Neural progenitor cell (in vitro differentiated cells): ENCODE measurements around the gene ADISSP. TPM values are rescaled to one million over a fixed set of nuclear protein-coding genes. Genes with fewer than 3 reads are reported as not detected.

ENCODE experiments used
- DNase-seq: peaks from one replicate; pipeline ENCODE4 v3.0.0-alpha.2; 2016; ENCODE audit warnings: low spot score
- H2AFZ ChIP-seq: fragments of 200-600 bp; sonication (generic); replicated peaks from 2 replicates; pipeline ENCODE4 v1.6.1; 2016; ENCODE audit warnings: antibody characterized with exemption
- H3F3A ChIP-seq: fragments of 200-600 bp; sonication (generic); 2 replicates; pipeline ENCODE4 v1.6.1; 2016; ENCODE audit warnings: antibody characterized with exemption, low read depth
- H3K27ac ChIP-seq: fragments of 200-600 bp; sonication (generic); 2 replicates; pipeline ENCODE4 v1.5.1; 2016; ENCODE audit warnings: mild to moderate bottlenecking
- H3K27me3 ChIP-seq: fragments of 200-600 bp; sonication (generic); 2 replicates; pipeline ENCODE4 v1.6.1; 2016; ENCODE audit warnings: mild to moderate bottlenecking, moderate library complexity
- H3K36me3 ChIP-seq: fragments of 200-600 bp; sonication (generic); 2 replicates; pipeline ENCODE4 v1.5.1; 2016
- H3K4me1 ChIP-seq: fragments of 200-600 bp; sonication (generic); 2 replicates; pipeline ENCODE4 v1.6.1; 2016; ENCODE audit warnings: mixed run types
- H3K4me2 ChIP-seq: fragments of 200-600 bp; sonication (generic); 2 replicates; pipeline ENCODE4 v1.6.1; 2016
- H3K4me3 ChIP-seq: fragments of 200-600 bp; sonication (generic); 2 replicates; pipeline ENCODE4 v1.5.1; 2016
- H3K79me2 ChIP-seq: fragments of 200-600 bp; sonication (generic); 2 replicates; pipeline ENCODE4 v1.6.1; 2016; ENCODE audit warnings: low read depth
- H3K9ac ChIP-seq: fragments of 200-600 bp; sonication (generic); 2 replicates; pipeline ENCODE4 v1.6.1; 2016
- H3K9me3 ChIP-seq: fragments of 200-600 bp; sonication (generic); 2 replicates; pipeline ENCODE4 v1.5.1; 2016; ENCODE audit warnings: low read depth
- H4K20me1 ChIP-seq: fragments of 200-600 bp; sonication (generic); 2 replicates; pipeline ENCODE4 v1.6.1; 2016; ENCODE audit warnings: low read depth
- H3K27ac Mint-ChIP-seq: 3 replicates; pipeline ENCODE4 v1.8.0; 2021; ENCODE audit warnings: mixed read lengths
- H3K27me3 Mint-ChIP-seq: 2 replicates; pipeline ENCODE4 v1.8.0; 2022; ENCODE audit warnings: low read depth, mild to moderate bottlenecking, inconsistent platforms, moderate library complexity, mixed read lengths; ENCODE audit not compliant: insufficient read depth
- H3K36me3 Mint-ChIP-seq: 3 replicates; pipeline ENCODE4 v1.8.0; 2021; ENCODE audit warnings: mixed read lengths
- H3K4me1 Mint-ChIP-seq: 3 replicates; pipeline ENCODE4 v1.8.0; 2021; ENCODE audit warnings: mixed read lengths
- H3K4me3 Mint-ChIP-seq: 3 replicates; pipeline ENCODE4 v1.8.0; 2021; ENCODE audit warnings: mild to moderate bottlenecking, moderate library complexity, mixed read lengths
- H3K9me3 Mint-ChIP-seq: 3 replicates; pipeline ENCODE4 v1.8.0; 2020; ENCODE audit warnings: mixed read lengths
- EZH2 ChIP-seq: fragments of 200-600 bp; sonication (generic); IDR thresholded peaks from 2 replicates; pipeline ENCODE4 v1.6.1; 2017; ENCODE audit warnings: antibody characterized with exemption, mild to moderate bottlenecking, moderate library complexity
- EZH2phosphoT487 ChIP-seq: fragments of 200-600 bp; sonication (generic); IDR thresholded peaks from 2 replicates; pipeline ENCODE4 v1.6.1; 2017; ENCODE audit warnings: antibody characterized with exemption
- total RNA-seq: library from RNA; depleted of rRNA; stranded (reverse); fragments of >200 nt; gene quantifications from 2 replicates; pipeline ENCODE4 v1.2.3, GENCODE V29; 2015; ENCODE audit warnings: low replicate concordance
- TF ChIP-seq, protein P1 (sequence below): fragments of 200-600 bp; sonication (generic); IDR thresholded peaks from 2 replicates; pipeline ENCODE4 v1.5.1; 2017; ENCODE audit warnings: antibody characterized with exemption, mild to moderate bottlenecking

Gene ADISSP
- total RNA-seq, 1 donor from 2014 or later = 17.6 TPM

DNA sequence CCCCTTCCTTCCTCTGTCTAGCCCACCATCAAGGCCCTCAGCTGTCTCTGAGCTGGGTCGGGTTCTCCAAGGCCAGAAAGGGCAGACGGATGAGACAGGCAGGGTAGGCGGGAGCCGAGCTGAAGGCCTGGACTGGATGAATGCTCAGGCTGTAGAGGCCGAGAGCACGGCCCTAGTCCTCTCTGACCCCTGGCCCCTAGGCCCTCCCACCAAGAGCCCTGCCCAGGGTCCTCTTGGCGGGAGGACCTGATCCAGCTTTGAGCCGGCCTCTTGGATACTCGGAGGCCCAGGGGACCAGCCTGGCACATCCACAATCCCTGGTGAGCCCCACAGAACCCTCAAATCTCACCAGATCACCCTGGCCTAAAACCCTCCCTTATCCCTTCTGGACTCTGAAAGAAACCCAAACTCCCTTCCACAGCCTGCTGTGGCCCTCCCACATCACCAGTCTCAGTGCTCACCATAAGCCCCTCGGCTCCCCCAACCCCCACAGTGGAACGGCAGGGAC lies 8.2 kb downstream of the ADISSP start:
- no peaks in the 10 kb centered on the region for H3K27me3 ChIP-seq
- H3K27ac ChIP-seq = no peak overlapping the region
- peaks cover 28% of the 10 kb centered on the region for H3K4me1 ChIP-seq
- H3K79me2 ChIP-seq = no peaks in the 10 kb centered on the region
- peak overlapping the region; percentile 91 for H3K27ac Mint-ChIP-seq
- peaks cover 21% of the 10 kb centered on the region for H3K36me3 Mint-ChIP-seq
- no peaks in the 10 kb centered on the region for H4K20me1 ChIP-seq
- TF ChIP-seq, protein P1, sequence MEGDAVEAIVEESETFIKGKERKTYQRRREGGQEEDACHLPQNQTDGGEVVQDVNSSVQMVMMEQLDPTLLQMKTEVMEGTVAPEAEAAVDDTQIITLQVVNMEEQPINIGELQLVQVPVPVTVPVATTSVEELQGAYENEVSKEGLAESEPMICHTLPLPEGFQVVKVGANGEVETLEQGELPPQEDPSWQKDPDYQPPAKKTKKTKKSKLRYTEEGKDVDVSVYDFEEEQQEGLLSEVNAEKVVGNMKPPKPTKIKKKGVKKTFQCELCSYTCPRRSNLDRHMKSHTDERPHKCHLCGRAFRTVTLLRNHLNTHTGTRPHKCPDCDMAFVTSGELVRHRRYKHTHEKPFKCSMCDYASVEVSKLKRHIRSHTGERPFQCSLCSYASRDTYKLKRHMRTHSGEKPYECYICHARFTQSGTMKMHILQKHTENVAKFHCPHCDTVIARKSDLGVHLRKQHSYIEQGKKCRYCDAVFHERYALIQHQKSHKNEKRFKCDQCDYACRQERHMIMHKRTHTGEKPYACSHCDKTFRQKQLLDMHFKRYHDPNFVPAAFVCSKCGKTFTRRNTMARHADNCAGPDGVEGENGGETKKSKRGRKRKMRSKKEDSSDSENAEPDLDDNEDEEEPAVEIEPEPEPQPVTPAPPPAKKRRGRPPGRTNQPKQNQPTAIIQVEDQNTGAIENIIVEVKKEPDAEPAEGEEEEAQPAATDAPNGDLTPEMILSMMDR = no peak
- TF ChIP-seq EZH2phosphoT487 (no peak), EZH2 (no peak)
- no peak overlapping the region for H3K9ac ChIP-seq
- H3F3A ChIP-seq = peaks cover 16% of the 10 kb centered on the region
- H3K4me3 ChIP-seq = no peak overlapping the region
- no peaks in the 10 kb centered on the region for H3K27me3 Mint-ChIP-seq
- peaks cover 4% of the 10 kb centered on the region for H3K4me1 Mint-ChIP-seq
- no peaks in the 10 kb centered on the region for H3K36me3 ChIP-seq
- no peak overlapping the region for H2AFZ ChIP-seq
- no peaks in the 10 kb centered on the region for H3K9me3 ChIP-seq
- no peaks in the 10 kb centered on the region for H3K9me3 Mint-ChIP-seq
- no peak for DNase-seq
- peak overlapping the region; percentile 62 for H3K4me3 Mint-ChIP-seq
- no peak overlapping the region for H3K4me2 ChIP-seq

GRCh38 chr20:3758566-3758965 lies 9.0 kb downstream of the ADISSP start:
- H3F3A ChIP-seq = peaks cover 16% of the 10 kb centered on the region
- no peak overlapping the region for H3K9ac ChIP-seq
- no peak for DNase-seq
- no peak overlapping the region for H3K27ac ChIP-seq
- no peaks in the 10 kb centered on the region for H3K36me3 ChIP-seq
- peaks cover 21% of the 10 kb centered on the region for H3K36me3 Mint-ChIP-seq
- no peaks in the 10 kb centered on the region for H3K27me3 Mint-ChIP-seq
- H3K79me2 ChIP-seq = no peaks in the 10 kb centered on the region
- H3K9me3 Mint-ChIP-seq = no peaks in the 10 kb centered on the region
- TF ChIP-seq EZH2 = no peak
- no peak for TF ChIP-seq EZH2phosphoT487
- TF ChIP-seq, protein P1 = no peak
- H3K4me3 ChIP-seq = no peak overlapping the region
- H4K20me1 ChIP-seq = no peaks in the 10 kb centered on the region
- no peaks in the 10 kb centered on the region for H3K9me3 ChIP-seq
- H3K4me1 Mint-ChIP-seq = peaks cover 4% of the 10 kb centered on the region
- peaks cover 28% of the 10 kb centered on the region for H3K4me1 ChIP-seq
- no peak overlapping the region for H3K4me2 ChIP-seq
- H3K4me3 Mint-ChIP-seq = no peak overlapping the region
- no peak overlapping the region for H3K27ac Mint-ChIP-seq
- no peaks in the 10 kb centered on the region for H3K27me3 ChIP-seq
- no peak overlapping the region for H2AFZ ChIP-seq

DNA sequence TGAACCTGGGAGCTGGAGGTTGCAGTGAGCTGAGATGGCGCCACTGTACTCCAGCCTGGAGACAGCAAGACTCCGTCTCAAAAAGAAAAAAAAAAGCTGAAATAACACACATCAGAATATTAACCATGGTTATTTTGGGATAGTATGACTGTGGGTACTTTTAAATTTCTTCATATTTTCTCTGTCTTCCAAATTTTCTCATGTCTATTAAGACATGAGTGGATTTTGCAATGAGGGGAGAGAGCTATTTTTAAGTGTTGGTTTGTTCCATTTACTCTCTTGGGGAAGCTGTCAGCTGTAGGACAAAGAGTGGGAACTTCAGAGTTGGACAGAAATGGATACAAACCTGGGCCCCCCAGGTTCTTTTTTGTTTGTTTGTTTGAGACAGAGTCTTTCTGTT lies 10.3 kb downstream of the ADISSP start:
- no peak overlapping the region for H3K4me2 ChIP-seq
- H3K27ac ChIP-seq = no peak overlapping the region
- H3K79me2 ChIP-seq = no peaks in the 10 kb centered on the region
- TF ChIP-seq, protein P1 = no peak
- TF ChIP-seq EZH2 (no peak), EZH2phosphoT487 (no peak)
- H3K36me3 ChIP-seq = no peaks in the 10 kb centered on the region
- peaks cover 8% of the 10 kb centered on the region for H3K27me3 ChIP-seq
- no peak overlapping the region for H3K27ac Mint-ChIP-seq
- peaks cover 24% of the 10 kb centered on the region for H3F3A ChIP-seq
- H3K4me1 Mint-ChIP-seq = peaks cover 11% of the 10 kb centered on the region
- DNase-seq = no peak
- no peak overlapping the region for H3K4me3 ChIP-seq
- H3K4me1 ChIP-seq = peaks cover 28% of the 10 kb centered on the region
- no peaks in the 10 kb centered on the region for H3K9me3 Mint-ChIP-seq
- H3K9me3 ChIP-seq = no peaks in the 10 kb centered on the region
- no peak overlapping the region for H2AFZ ChIP-seq
- peaks cover 7% of the 10 kb centered on the region for H4K20me1 ChIP-seq
- no peak overlapping the region for H3K4me3 Mint-ChIP-seq
- peaks cover 21% of the 10 kb centered on the region for H3K36me3 Mint-ChIP-seq
- peaks cover 8% of the 10 kb centered on the region for H3K27me3 Mint-ChIP-seq
- H3K9ac ChIP-seq = no peak overlapping the region
